K562 (cell line): ENCODE results near the gene ALK.

Experiments
- EGR1 ChIP-seq: fragments of 450-650 bp; conservative IDR thresholded peaks from 2 replicates; pipeline ENCODE4 v1.6.1; 2017; ENCODE audit warnings: mild to moderate bottlenecking
- NELFE ChIP-seq: IDR thresholded peaks from 2 replicates; pipeline ENCODE4 v1.6.1; 2011; ENCODE audit warnings: mild to moderate bottlenecking; ENCODE audit not compliant: insufficient read depth, insufficient read length
- POU5F1 ChIP-seq: fragments of 150-350 bp; IDR thresholded peaks from 2 replicates; pipeline ENCODE4 v1.6.1; 2014; ENCODE audit warnings: borderline replicate concordance, low read length, low read depth, mild to moderate bottlenecking; ENCODE audit not compliant: partially characterized antibody
- ZKSCAN1 ChIP-seq: fragments of 150-350 bp; IDR thresholded peaks from 2 replicates; pipeline ENCODE4 v1.6.1; 2016; ENCODE audit warnings: low read depth, low read length
- ZNF707 ChIP-seq: fragments of 250-450 bp; sonication (Bioruptor Pico); conservative IDR thresholded peaks from 2 replicates; pipeline ENCODE4 v1.8.0; 2022; ENCODE audit warnings: inconsistent platforms, mild to moderate bottlenecking, moderate library complexity
- TF ChIP-seq, protein P1 (sequence below): sonication (generic); formaldehyde crosslinking; IDR thresholded peaks from 2 replicates; pipeline ENCODE4 v1.4.0; 2020; ENCODE audit warnings: mild to moderate bottlenecking, missing genetic modification reagents
- TF ChIP-seq, protein P2 (sequence below), 3 experiments: fragments of 200-800 bp in 1 of 3; sonication (Bioruptor generic) in 1 of 3; sonication (generic) in 1 of 3; formaldehyde crosslinking in 1 of 3; IDR thresholded peaks; 2 replicates each; pipeline versions ENCODE4 v1.6.1 to v1.8.0; 2016 to 2022; ENCODE audit warnings: mild to moderate bottlenecking in 2 of 3, missing compliant biosample characterization in 2 of 3, missing genetic modification characterization in 2 of 3, missing genetic modification reagents in 1 of 3

DNA sequence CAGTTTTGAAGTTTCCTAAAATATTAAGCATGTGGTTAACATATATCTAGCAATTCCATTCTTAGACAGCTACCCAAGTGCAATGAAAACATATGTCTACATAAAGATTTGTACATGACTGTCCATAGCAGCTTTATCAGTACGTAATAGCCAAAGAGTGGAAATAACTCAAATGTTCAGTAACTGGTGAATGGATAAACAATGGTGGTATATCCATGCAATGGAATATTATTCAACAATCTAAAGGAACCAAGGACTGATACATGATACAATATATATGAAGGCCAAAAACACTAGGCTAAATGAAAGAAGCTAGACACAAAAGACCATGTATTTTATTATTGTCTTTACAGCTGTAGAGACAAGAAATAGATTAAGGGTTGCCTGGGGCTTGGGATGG lies 361.4 kb downstream of the ALK start:
- TF ChIP-seq ZNF707 (CRISPR knock-in tag) (no peak), POU5F1 (no peak), ZKSCAN1 (no peak), NELFE (no peak), EGR1 (no peak)
- TF ChIP-seq, protein P1, sequence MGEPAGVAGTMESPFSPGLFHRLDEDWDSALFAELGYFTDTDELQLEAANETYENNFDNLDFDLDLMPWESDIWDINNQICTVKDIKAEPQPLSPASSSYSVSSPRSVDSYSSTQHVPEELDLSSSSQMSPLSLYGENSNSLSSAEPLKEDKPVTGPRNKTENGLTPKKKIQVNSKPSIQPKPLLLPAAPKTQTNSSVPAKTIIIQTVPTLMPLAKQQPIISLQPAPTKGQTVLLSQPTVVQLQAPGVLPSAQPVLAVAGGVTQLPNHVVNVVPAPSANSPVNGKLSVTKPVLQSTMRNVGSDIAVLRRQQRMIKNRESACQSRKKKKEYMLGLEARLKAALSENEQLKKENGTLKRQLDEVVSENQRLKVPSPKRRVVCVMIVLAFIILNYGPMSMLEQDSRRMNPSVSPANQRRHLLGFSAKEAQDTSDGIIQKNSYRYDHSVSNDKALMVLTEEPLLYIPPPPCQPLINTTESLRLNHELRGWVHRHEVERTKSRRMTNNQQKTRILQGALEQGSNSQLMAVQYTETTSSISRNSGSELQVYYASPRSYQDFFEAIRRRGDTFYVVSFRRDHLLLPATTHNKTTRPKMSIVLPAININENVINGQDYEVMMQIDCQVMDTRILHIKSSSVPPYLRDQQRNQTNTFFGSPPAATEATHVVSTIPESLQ (CRISPR knock-in tag) = no peak
- TF ChIP-seq, protein P2, sequence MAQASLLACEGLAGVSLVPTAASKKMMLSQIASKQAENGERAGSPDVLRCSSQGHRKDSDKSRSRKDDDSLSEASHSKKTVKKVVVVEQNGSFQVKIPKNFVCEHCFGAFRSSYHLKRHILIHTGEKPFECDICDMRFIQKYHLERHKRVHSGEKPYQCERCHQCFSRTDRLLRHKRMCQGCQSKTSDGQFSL (CRISPR knock-in tag; IDR thresholded peaks at IDR 0.05) = no peak
- TF ChIP-seq, protein P2 (tag; IDR thresholded peaks at IDR 0.05) = no peak
